GM23338 (cell line): ENCODE data around the gene DDX49.

Experiments
- CREB1 ChIP-seq: fragments of 250-450 bp; sonication (Bioruptor Pico); IDR thresholded peaks from 2 replicates; pipeline ENCODE4 v1.5.0; 2020; ENCODE audit warnings: low read depth, mild to moderate bottlenecking, moderate library complexity
- CTCF ChIP-seq, 2 experiments: fragments of 200-600 bp in 1 of 2; sonication (generic) in 1 of 2; conservative IDR thresholded peaks; 2 replicates each; pipeline versions ENCODE4 v1.5.1 to v1.6.1; 2016 to 2017; ENCODE audit warnings: antibody characterized with exemption in 2 of 2, low read depth in 2 of 2, mild to moderate bottlenecking in 2 of 2, moderate library complexity in 1 of 2
- ETS1 ChIP-seq: IDR thresholded peaks from 2 replicates; pipeline ENCODE4 v1.6.1; 2016; ENCODE audit warnings: antibody characterized with exemption
- EZH2 ChIP-seq: fragments of 200-600 bp; sonication (generic); IDR thresholded peaks from one replicate; pipeline ENCODE4 v1.8.0; 2017; ENCODE audit warnings: antibody characterized with exemption, mild to moderate bottlenecking, low read depth; ENCODE audit not compliant: unreplicated experiment
- EZH2phosphoT487 ChIP-seq: fragments of 200-600 bp; sonication (generic); IDR thresholded peaks from one replicate; pipeline ENCODE4 v1.8.1; 2018; ENCODE audit warnings: antibody characterized with exemption; ENCODE audit not compliant: unreplicated experiment
- JUNB ChIP-seq: IDR thresholded peaks from one replicate; pipeline ENCODE4 v1.6.1; 2016; ENCODE audit warnings: antibody characterized with exemption; ENCODE audit not compliant: unreplicated experiment
- NANOG ChIP-seq: IDR thresholded peaks from 2 replicates; pipeline ENCODE4 v1.6.1; 2016; ENCODE audit warnings: antibody characterized with exemption, borderline replicate concordance
- POLR2AphosphoS5 ChIP-seq: IDR thresholded peaks from 2 replicates; pipeline ENCODE4 v1.6.1; 2016; ENCODE audit warnings: antibody characterized with exemption, low read depth
- REST ChIP-seq: IDR thresholded peaks from one replicate; pipeline ENCODE4 v1.6.1; 2018; ENCODE audit warnings: antibody characterized with exemption; ENCODE audit not compliant: unreplicated experiment
- STAT1 ChIP-seq: IDR thresholded peaks from one replicate; pipeline ENCODE4 v1.6.1; 2016; ENCODE audit warnings: antibody characterized with exemption; ENCODE audit not compliant: unreplicated experiment
- ZNF114 ChIP-seq: fragments of 250-450 bp; sonication (Bioruptor Pico); IDR thresholded peaks from 2 replicates; pipeline ENCODE4 v1.5.0; 2020; ENCODE audit warnings: mild to moderate bottlenecking, moderate library complexity
- ZNF331 ChIP-seq: fragments of 250-450 bp; sonication (Bioruptor Pico); IDR thresholded peaks from 2 replicates; pipeline ENCODE4 v1.5.0; 2020; ENCODE audit warnings: low read depth, mild to moderate bottlenecking, moderate library complexity
- TF ChIP-seq, protein P1 (sequence below): fragments of 250-450 bp; sonication (Bioruptor Pico); IDR thresholded peaks from 2 replicates; pipeline ENCODE4 v1.5.0; 2020; ENCODE audit warnings: mild to moderate bottlenecking, moderate library complexity

DNA sequence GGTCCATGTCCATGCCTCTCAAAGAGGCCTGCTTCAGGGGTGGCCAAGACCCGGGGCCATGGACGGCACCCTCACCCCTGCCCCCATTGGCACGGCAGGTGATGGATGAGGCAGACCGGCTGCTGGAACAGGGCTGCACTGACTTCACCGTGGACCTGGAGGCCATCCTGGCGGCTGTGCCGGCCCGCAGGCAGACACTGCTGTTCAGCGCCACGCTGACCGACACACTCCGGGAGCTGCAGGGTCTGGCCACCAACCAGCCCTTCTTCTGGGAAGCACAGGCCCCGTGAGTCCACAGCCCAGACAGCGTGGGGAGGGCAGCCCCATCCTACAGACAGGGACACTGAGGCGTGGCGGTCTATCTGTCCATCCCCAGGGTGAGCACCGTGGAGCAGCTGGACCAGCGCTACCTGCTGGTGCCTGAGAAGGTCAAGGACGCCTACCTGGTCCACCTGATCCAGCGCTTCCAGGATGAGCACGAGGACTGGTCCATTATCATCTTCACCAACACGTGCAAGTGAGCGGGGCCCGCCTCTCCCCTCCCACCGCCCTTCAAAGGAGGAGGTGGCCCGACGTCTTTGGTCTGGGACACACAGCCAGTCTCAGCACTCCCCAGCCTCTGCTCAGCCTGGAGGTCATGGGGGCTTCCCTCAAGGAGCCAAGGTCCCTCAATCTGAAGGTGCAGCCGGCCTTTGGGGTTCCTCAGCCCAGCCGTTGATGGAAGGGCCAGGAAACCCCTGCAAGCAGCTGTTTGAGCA, 2.9 kb downstream of the DDX49 start:
- TF ChIP-seq CTCF (conservative IDR thresholded peaks at IDR 0.05; ENCODE audit: low read depth in 2 of 2), result no peak
- no peak for TF ChIP-seq EZH2
- TF ChIP-seq EZH2phosphoT487, result no peak
- TF ChIP-seq ZNF331 (CRISPR knock-in tag), result no peak
- no peak for TF ChIP-seq REST
- TF ChIP-seq CREB1 (CRISPR knock-in tag), result no peak
- TF ChIP-seq JUNB, result no peak
- TF ChIP-seq, protein P1, sequence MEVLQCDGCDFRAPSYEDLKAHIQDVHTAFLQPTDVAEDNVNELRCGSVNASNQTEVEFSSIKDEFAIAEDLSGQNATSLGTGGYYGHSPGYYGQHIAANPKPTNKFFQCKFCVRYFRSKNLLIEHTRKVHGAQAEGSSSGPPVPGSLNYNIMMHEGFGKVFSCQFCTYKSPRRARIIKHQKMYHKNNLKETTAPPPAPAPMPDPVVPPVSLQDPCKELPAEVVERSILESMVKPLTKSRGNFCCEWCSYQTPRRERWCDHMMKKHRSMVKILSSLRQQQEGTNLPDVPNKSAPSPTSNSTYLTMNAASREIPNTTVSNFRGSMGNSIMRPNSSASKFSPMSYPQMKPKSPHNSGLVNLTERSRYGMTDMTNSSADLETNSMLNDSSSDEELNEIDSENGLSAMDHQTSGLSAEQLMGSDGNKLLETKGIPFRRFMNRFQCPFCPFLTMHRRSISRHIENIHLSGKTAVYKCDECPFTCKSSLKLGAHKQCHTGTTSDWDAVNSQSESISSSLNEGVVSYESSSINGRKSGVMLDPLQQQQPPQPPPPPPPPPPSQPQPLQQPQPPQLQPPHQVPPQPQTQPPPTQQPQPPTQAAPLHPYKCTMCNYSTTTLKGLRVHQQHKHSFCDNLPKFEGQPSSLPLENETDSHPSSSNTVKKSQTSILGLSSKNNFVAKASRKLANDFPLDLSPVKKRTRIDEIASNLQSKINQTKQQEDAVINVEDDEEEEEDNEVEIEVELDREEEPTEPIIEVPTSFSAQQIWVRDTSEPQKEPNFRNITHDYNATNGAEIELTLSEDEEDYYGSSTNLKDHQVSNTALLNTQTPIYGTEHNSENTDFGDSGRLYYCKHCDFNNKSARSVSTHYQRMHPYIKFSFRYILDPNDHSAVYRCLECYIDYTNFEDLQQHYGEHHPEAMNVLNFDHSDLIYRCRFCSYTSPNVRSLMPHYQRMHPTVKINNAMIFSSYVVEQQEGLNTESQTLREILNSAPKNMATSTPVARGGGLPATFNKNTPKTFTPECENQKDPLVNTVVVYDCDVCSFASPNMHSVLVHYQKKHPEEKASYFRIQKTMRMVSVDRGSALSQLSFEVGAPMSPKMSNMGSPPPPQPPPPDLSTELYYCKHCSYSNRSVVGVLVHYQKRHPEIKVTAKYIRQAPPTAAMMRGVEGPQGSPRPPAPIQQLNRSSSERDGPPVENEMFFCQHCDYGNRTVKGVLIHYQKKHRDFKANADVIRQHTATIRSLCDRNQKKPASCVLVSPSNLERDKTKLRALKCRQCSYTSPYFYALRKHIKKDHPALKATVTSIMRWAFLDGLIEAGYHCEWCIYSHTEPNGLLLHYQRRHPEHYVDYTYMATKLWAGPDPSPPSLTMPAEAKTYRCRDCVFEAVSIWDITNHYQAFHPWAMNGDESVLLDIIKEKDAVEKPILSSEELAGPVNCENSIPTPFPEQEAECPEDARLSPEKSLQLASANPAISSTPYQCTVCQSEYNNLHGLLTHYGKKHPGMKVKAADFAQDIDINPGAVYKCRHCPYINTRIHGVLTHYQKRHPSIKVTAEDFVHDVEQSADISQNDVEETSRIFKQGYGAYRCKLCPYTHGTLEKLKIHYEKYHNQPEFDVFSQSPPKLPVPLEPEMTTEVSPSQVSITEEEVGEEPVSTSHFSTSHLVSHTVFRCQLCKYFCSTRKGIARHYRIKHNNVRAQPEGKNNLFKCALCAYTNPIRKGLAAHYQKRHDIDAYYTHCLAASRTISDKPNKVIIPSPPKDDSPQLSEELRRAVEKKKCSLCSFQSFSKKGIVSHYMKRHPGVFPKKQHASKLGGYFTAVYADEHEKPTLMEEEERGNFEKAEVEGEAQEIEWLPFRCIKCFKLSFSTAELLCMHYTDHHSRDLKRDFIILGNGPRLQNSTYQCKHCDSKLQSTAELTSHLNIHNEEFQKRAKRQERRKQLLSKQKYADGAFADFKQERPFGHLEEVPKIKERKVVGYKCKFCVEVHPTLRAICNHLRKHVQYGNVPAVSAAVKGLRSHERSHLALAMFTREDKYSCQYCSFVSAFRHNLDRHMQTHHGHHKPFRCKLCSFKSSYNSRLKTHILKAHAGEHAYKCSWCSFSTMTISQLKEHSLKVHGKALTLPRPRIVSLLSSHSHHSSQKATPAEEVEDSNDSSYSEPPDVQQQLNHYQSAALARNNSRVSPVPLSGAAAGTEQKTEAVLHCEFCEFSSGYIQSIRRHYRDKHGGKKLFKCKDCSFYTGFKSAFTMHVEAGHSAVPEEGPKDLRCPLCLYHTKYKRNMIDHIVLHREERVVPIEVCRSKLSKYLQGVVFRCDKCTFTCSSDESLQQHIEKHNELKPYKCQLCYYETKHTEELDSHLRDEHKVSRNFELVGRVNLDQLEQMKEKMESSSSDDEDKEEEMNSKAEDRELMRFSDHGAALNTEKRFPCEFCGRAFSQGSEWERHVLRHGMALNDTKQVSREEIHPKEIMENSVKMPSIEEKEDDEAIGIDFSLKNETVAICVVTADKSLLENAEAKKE, result no peak
- 0 out of 2 replicates have a peak, but pooled peaks have one; percentile 2 for TF ChIP-seq POLR2AphosphoS5
- no peak for TF ChIP-seq ETS1
- TF ChIP-seq NANOG, result no peak
- TF ChIP-seq STAT1, result no peak
- TF ChIP-seq ZNF114 (CRISPR knock-in tag), result no peak
